ENCODE data around the gene CADM4.
"Not testable (repeated sequence)": the region's sequence is repeated elsewhere in the genome, so short reads cannot be mapped to it uniquely, and the experiment has no call there.

Gene CADM4

GRCh38 chr19:43610493-43610892, 29.2 kb downstream of the CADM4 start:
- FAIRE-seq (no peak), DNase-seq (ENCODE audit: insufficient read length, low spot score) (no peak)

- no peak for FAIRE-seq
These were observed 29.8 kb downstream of the CADM4 start for GRCh38 chr19:43609872-43610271.

GRCh38 chr19:43607238-43608205, 32.1 kb downstream of the CADM4 start:
- DNase-seq (ENCODE audit: insufficient read length, low spot score) (no peak), FAIRE-seq (no peak)

More at GRCh38 chr19:43609872-43610271, 29.8 kb downstream of the CADM4 start:
- no peak for DNase-seq (ENCODE audit: insufficient read length, low spot score)

GRCh38 chr19:43606569-43607229, 33.0 kb downstream of the CADM4 start:
- DNase-seq (ENCODE audit: insufficient read length, low spot score) = no peak
- FAIRE-seq = no peak

GRCh38 chr19:43605875-43606568, 33.6 kb downstream of the CADM4 start:
- FAIRE-seq = no peak

GRCh38 chr19:43600326-43600725, 39.3 kb downstream of the CADM4 start:
- FAIRE-seq; DNase-seq (ENCODE audit: insufficient read length, low spot score): not testable (repeated sequence)

More at GRCh38 chr19:43605875-43606568, 33.6 kb downstream of the CADM4 start:
- no peak for DNase-seq (ENCODE audit: insufficient read length, low spot score)

GRCh38 chr19:43599635-43600295, 39.9 kb downstream of the CADM4 start:
- DNase-seq (ENCODE audit: insufficient read length, low spot score) = no peak
- no peak for FAIRE-seq

- DNase-seq (ENCODE audit: insufficient read length, low spot score) (no peak), FAIRE-seq (no peak)
These were observed 41.0 kb downstream of the CADM4 start for GRCh38 chr19:43598445-43599240.

GRCh38 chr19:43597876-43598275, 41.8 kb downstream of the CADM4 start:
- no peak for DNase-seq (ENCODE audit: insufficient read length, low spot score)
- FAIRE-seq = no peak

- DNase-seq (ENCODE audit: insufficient read length, low spot score) (no peak), FAIRE-seq (no peak)
These were observed 42.7 kb downstream of the CADM4 start for GRCh38 chr19:43596842-43597461.

- DNase-seq (ENCODE audit: insufficient read length, low spot score) (peak; percentile 95), FAIRE-seq (peak; percentile 100)
These were observed 43.4 kb downstream of the CADM4 start, which contains the start of the genes IRGQ and ZNF576 for GRCh38 chr19:43595999-43596841. Gene IRGQ (minus strand): TSS chr19:43596134. CDS start chr19:43595338, 796 bp downstream. Gene ZNF576 (plus strand): TSS chr19:43596595. CDS start chr19:43597109, 514 bp downstream.

- no peak for DNase-seq (ENCODE audit: insufficient read length, low spot score)
- FAIRE-seq = no peak
These were observed 44.0 kb downstream of the CADM4 start for GRCh38 chr19:43595605-43595998.

GRCh38 chr19:43594710-43595604, 44.7 kb downstream of the CADM4 start:
- DNase-seq (ENCODE audit: insufficient read length, low spot score) (peak; percentile 64), FAIRE-seq (peak; percentile 88)

GRCh38 chr19:43594081-43594697, 45.5 kb downstream of the CADM4 start:
- DNase-seq (ENCODE audit: insufficient read length, low spot score) (no peak), FAIRE-seq (no peak)

- FAIRE-seq = no peak
- DNase-seq (ENCODE audit: insufficient read length, low spot score) = no peak
These were observed 46.8 kb downstream of the CADM4 start for GRCh38 chr19:43592800-43593350.

All from GM19239 (cell line).